Memory B cell (primary cell): Measurements from ENCODE around the gene TULP4.
"Not testable (repeated sequence)": the region's sequence is repeated elsewhere in the genome, so short reads cannot be mapped to it uniquely, and the experiment has no call there.

ENCODE experiments used
- ATAC-seq: fragments of 150-1000 bp; cut with Tn5 transposase; 2 replicates; pipeline ENCODE4 v1.10.0; 2021; ENCODE audit warnings: low read depth, mild to moderate bottlenecking, moderate library complexity
- DNase-seq, 2 donors: peaks; one replicate each; pipeline ENCODE4 v3.0.0; 2022; ENCODE audit warnings: low spot score in 2 of 2
- H3K27ac Mint-ChIP-seq: one replicate; pipeline ENCODE4 v1.8.0; 2022; ENCODE audit warnings: mild to moderate bottlenecking, moderate library complexity, mixed read lengths
- H3K27me3 Mint-ChIP-seq: one replicate; pipeline ENCODE4 v1.8.0; 2022; ENCODE audit warnings: mixed read lengths
- H3K36me3 Mint-ChIP-seq: one replicate; pipeline ENCODE4 v1.8.0; 2022; ENCODE audit warnings: mild to moderate bottlenecking, mixed read lengths
- H3K4me1 Mint-ChIP-seq: one replicate; pipeline ENCODE4 v1.8.0; 2022; ENCODE audit warnings: mixed read lengths
- H3K4me3 Mint-ChIP-seq: one replicate; pipeline ENCODE4 v1.8.0; 2022; ENCODE audit warnings: mild to moderate bottlenecking, moderate library complexity, mixed read lengths
- H3K9me3 Mint-ChIP-seq: one replicate; pipeline ENCODE4 v1.8.0; 2022; ENCODE audit warnings: mixed read lengths

Gene TULP4

DNA sequence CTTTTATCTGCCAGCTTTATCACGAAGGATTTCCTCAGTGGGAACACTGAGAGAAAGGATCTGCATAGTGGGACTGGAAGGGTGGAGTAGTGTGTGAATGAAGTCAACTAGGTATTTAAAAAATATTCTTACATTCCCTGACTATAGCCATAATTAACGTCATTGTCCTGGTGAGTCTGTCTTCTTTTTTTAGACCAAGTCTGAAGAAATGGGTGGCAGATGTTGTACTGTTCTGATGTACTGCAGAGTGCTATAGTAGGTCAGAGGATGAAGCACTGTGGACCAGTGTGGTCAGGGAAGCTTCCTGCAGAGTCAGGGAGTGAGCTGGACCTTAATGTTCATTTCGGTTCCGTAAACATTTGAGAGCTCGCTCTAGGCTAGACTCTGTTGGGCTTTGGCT is 11.9 kb downstream of the TULP4 start:
- H3K9me3 Mint-ChIP-seq: no peaks in the 10 kb centered on the region
- DNase-seq (no peak), ATAC-seq (no peak)
- no peak overlapping the region for H3K4me3 Mint-ChIP-seq
- H3K27ac Mint-ChIP-seq: peak overlapping the region; percentile 46
- H3K27me3 Mint-ChIP-seq: no peaks in the 10 kb centered on the region
- H3K36me3 Mint-ChIP-seq: peaks cover 11% of the 10 kb centered on the region
- peaks cover 60% of the 10 kb centered on the region for H3K4me1 Mint-ChIP-seq

DNA sequence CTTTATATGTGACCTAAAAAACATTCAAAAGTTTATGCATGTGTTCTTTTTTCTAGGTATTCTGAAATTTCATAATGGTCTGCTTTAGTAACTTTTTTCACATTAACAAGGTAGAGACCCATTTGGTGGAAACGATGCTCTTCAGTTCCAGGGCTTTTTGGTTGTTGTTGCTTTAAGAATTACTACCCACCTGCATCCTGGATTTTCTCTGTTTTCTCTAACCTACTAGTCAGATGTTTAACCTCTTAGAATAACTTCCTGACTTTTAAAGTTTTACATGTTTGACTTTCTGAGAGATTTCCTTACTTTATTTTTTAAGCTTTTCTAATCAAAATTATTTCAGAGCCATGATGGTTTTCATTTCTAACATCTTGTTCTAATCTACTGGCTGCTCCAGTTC is 14.9 kb downstream of the TULP4 start:
- Mint-ChIP-seq H3K27ac (peak overlapping the region; percentile 80), H3K27me3 (no peaks in the 10 kb centered on the region), H3K9me3 (no peaks in the 10 kb centered on the region), H3K36me3 (peaks cover 10% of the 10 kb centered on the region), H3K4me3 (no peak overlapping the region), H3K4me1 (peaks cover 61% of the 10 kb centered on the region)
- DNase-seq (no peak), ATAC-seq (no peak)

DNA sequence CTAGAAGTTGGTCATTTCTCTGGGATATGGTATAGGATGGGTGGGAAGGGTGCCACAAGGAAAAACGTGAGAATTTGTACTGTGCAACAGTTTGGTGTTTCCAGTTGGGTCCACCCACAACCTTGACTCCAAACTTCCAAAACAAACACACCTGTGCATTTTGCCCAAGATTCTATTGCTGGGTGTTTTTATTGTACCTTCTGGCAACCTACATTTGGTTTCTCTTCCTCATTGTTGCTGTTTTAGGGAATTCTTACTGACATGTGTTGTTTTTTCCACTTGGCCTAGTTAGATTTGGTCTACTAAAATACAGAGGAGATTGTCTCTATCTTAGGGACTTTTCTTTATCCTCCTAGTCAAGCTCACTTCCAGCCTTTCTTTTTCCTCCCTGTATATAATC is 16.7 kb downstream of the TULP4 start:
- Mint-ChIP-seq H3K4me1 (peaks cover 49% of the 10 kb centered on the region), H3K27me3 (no peaks in the 10 kb centered on the region), H3K36me3 (peaks cover 13% of the 10 kb centered on the region), H3K4me3 (no peak overlapping the region), H3K9me3 (no peaks in the 10 kb centered on the region), H3K27ac (peak overlapping the region; percentile 73)
- DNase-seq (no peak), ATAC-seq (no peak)

DNA sequence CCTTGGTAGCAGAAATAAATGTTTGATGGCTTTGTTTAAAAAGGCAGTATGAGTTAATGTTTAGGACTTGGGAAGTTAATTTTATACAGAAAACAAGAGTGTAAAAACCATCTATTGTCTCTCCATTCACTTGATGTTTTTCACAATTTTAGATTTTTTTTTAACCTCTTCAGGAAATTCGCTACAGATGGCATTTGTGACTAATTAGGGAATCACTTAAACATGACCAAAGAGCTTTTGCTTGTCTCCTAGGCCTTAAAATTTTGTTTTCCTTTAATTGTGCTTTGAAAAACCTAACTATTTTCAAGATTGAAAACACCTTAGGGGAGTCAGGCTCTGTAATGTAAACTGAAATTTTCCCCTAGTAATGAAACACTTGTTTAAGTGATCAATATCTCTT is 17.3 kb downstream of the TULP4 start:
- Mint-ChIP-seq H3K36me3 (peaks cover 14% of the 10 kb centered on the region), H3K27ac (peak overlapping the region; percentile 73), H3K27me3 (no peaks in the 10 kb centered on the region), H3K9me3 (no peaks in the 10 kb centered on the region), H3K4me1 (peaks cover 43% of the 10 kb centered on the region), H3K4me3 (no peak overlapping the region)
- ATAC-seq (no peak), DNase-seq (no peak)

DNA sequence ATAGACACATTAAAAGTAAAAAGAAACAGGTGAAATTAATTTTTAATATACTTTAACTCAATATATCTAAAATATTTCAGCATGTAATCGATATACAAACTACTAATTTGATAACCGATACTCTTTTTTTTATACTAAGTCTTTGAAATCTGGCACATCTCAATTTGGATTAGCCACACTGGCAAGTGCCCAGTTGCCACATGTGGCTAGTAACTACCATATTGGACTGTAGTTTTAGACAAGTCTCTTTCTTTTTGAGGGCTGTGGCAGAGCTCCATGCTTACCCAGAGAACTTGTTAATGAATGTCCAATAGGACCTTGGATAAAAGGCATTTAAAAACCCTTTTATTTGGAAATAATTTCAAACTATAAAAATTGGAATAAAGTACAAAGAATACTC is 17.8 kb downstream of the TULP4 start:
- no peak for DNase-seq
- H3K9me3 Mint-ChIP-seq: no peaks in the 10 kb centered on the region

DNA sequence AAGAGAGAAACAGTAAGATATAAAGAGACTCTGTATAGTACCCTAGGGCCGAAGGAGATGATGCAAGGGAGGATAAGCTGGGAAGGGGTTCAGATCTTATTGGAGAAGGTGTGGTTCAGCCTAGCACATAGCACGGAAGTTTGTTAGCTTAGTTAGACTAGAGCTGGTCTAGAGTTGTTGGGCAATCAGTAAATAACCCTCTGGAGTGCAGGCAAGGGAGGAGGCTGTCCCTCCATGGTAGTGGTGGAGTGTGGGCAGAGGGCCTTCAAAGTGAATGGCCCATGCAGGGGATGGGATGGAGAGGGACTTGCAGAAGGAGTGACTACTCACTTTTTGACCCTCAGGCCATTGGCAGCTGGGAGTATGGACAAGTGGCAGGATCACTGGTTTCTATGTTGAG is 20.0 kb downstream of the TULP4 start:
- Mint-ChIP-seq H3K4me3 (no peak overlapping the region), H3K36me3 (peaks cover 16% of the 10 kb centered on the region), H3K4me1 (peaks cover 33% of the 10 kb centered on the region), H3K27me3 (no peaks in the 10 kb centered on the region), H3K9me3 (no peaks in the 10 kb centered on the region), H3K27ac (no peak overlapping the region)
- no peak for DNase-seq
- no peak for ATAC-seq

More for the DNA sequence above, 17.8 kb downstream of the TULP4 start:
- Mint-ChIP-seq H3K27ac (no peak overlapping the region), H3K36me3 (peaks cover 14% of the 10 kb centered on the region), H3K4me1 (peaks cover 40% of the 10 kb centered on the region), H3K27me3 (no peaks in the 10 kb centered on the region), H3K4me3 (no peak overlapping the region)
- no peak for ATAC-seq

DNA sequence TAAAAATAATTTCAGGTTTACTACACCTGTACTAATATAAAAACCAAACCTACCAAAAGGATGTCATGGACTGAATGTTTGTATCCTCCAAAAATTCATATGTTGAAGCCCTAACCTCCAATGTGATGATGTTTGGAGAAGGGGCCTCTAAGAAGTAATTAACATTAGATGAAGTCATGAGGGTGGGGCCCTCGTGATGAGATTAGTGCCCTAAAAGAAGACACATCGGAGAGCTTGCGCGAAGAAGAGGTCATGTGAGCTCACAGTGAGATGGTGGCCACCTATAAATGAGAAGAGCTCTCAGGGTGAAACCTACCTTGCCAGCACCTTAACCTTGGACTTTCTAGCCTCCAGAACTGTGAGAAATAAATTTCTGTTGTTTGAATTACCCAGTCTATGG is 20.8 kb downstream of the TULP4 start:
- no peak overlapping the region for H3K27ac Mint-ChIP-seq
- H3K4me1 Mint-ChIP-seq: peaks cover 25% of the 10 kb centered on the region
- DNase-seq: no peak
- H3K4me3 Mint-ChIP-seq: no peak overlapping the region
- no peak for ATAC-seq
- no peaks in the 10 kb centered on the region for H3K27me3 Mint-ChIP-seq
- H3K36me3 Mint-ChIP-seq: peaks cover 16% of the 10 kb centered on the region
- H3K9me3 Mint-ChIP-seq: no peaks in the 10 kb centered on the region

DNA sequence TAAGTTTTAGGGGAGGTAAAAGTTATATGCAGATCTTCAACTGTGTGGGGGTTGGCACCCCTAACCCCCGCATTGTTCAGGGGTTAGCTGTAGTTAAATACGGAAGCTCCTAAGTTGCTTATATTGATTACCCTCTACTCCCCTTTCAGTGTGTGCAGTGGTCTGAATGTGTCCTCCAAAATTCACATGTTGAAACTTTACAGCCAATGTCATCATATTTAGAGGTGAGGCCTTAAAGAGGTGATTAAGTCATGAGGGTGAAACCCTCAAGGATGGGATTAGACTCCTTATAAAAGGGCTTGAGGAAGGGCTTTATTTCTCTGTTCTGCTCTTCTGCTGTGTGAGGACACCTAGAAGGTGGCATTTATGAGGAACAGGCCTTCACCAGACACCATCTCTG is 22.3 kb downstream of the TULP4 start:
- DNase-seq (no peak), ATAC-seq (no peak)
- no peaks in the 10 kb centered on the region for H3K27me3 Mint-ChIP-seq
- H3K4me3 Mint-ChIP-seq: no peak overlapping the region
- H3K36me3 Mint-ChIP-seq: peaks cover 23% of the 10 kb centered on the region
- H3K27ac Mint-ChIP-seq: no peak overlapping the region
- peaks cover 11% of the 10 kb centered on the region for H3K4me1 Mint-ChIP-seq
- H3K9me3 Mint-ChIP-seq: no peaks in the 10 kb centered on the region

GRCh38 chr6:158337332-158337731 is 25.1 kb downstream of the TULP4 start:
- DNase-seq: no peak
- H3K4me1 Mint-ChIP-seq: peaks cover 10% of the 10 kb centered on the region
- ATAC-seq: no peak
- H3K4me3 Mint-ChIP-seq: no peak overlapping the region
- peaks cover 14% of the 10 kb centered on the region for H3K36me3 Mint-ChIP-seq
- no peaks in the 10 kb centered on the region for H3K27me3 Mint-ChIP-seq
- no peak overlapping the region for H3K27ac Mint-ChIP-seq
- no peaks in the 10 kb centered on the region for H3K9me3 Mint-ChIP-seq

DNA sequence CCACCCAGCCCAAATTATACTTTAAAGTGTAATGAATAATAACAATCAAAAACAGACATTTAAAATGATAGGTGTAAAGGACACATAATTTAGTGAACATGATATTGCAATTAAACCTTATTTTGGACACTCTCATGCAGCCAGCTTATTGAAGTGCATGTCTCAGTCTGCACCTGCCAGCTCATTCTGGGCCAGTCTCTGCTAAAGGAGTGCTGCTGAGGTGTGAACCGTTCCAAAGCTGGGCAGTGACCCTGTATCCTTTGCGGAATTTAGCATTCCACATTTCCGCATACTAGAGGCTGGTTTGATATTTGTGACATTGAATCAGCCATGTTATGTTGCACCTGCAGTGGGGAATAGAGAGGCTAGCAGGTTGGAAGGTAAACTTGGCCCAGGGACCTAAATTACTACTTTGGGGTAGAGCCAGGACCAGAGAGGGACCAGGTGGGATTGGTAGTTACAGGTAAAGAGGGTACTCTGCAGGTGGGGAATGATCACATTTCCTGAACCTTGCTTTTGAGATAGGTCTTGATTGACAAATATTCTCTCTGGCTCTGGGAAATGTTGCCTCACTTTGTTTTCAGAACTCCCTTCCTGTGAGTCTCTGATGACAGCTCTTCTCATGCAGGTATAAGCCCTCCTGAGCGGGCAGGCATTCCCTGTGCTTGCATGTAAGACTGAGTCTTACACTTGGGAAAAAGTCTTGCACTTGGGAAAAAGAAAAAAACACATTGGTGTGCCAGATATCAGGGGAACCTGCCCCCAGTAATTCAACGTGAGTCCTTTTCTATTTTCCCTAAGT is 26.2 kb downstream of the TULP4 start:
- H3K4me3 Mint-ChIP-seq: no peak overlapping the region
- ATAC-seq (no peak), DNase-seq (no peak)
- no peaks in the 10 kb centered on the region for H3K9me3 Mint-ChIP-seq
- H3K36me3 Mint-ChIP-seq: peaks cover 16% of the 10 kb centered on the region
- no peaks in the 10 kb centered on the region for H3K27me3 Mint-ChIP-seq
- no peak overlapping the region for H3K27ac Mint-ChIP-seq
- H3K4me1 Mint-ChIP-seq: peaks cover 13% of the 10 kb centered on the region

DNA sequence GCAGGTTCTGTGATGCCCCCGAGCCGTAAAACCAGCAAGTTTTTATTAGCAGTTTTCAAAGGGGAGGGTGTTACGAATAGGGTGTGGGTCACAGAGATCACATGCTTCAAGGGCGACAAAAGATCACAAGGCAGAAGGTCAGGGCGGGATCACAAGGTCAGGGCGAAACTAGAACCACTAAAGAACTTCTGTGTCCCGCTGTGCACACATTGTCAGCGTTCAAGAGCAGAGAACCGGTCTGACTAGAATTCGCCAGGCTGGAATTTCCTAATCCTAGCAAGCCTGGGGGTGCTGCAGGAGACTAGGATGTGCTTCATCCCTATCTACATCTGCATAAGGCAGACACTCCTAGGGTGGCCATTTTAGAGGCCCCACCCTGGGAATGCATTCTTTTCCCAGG is 26.9 kb downstream of the TULP4 start:
- DNase-seq, ATAC-seq, H3K9me3 Mint-ChIP-seq, H3K27ac Mint-ChIP-seq, H3K4me3 Mint-ChIP-seq, H3K27me3 Mint-ChIP-seq: not testable (repeated sequence)
- Mint-ChIP-seq H3K36me3 (peaks cover 14% of the 10 kb centered on the region), H3K4me1 (peaks cover 17% of the 10 kb centered on the region)

DNA sequence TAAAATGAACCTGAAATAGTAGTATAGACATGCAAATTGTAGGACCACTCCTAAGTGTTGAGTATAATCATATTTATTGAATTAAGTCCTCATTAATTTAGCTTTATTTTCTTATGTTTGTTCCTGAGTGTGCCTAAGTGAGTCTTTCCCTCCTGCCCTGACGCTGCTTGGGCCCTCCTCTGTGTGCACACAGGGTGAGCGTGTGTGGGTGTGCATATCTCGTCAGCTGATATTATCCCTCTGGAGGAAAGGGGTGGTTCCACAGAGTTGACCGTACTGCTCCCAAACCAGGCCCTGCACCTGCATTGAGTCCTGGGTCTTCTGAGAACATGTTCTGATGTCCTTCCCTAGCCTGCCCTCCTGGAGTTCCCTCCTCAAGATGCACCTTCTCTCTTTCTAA is 28.0 kb downstream of the TULP4 start:
- H3K4me3 Mint-ChIP-seq: no peak overlapping the region
- H3K4me1 Mint-ChIP-seq: peaks cover 19% of the 10 kb centered on the region
- no peak for DNase-seq
- H3K36me3 Mint-ChIP-seq: peaks cover 21% of the 10 kb centered on the region
- H3K27me3 Mint-ChIP-seq: no peaks in the 10 kb centered on the region
- H3K27ac Mint-ChIP-seq: no peak overlapping the region
- ATAC-seq: no peak
- peaks cover 2% of the 10 kb centered on the region for H3K9me3 Mint-ChIP-seq

DNA sequence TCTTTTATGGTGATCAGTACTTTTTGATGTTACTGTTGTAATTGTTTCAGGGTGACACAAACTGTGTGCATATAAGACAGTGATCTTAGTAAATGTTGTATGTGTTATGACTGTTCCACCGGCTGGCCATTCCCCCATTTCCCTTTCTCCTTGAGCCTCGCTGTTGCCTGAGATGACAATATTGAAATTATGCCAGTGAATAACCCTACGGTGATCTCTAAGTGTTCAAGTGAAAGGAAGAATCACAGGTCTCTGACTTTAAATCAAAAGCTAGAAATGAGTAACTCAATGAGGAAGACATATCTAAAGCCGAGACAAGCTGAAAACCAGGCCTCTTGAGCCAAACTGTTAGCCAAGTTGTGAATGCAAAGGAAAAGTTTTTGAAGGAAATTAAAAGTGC is 32.3 kb downstream of the TULP4 start:
- DNase-seq (no peak), ATAC-seq (no peak)
- H3K36me3 Mint-ChIP-seq: peaks cover 25% of the 10 kb centered on the region
- no peak overlapping the region for H3K27ac Mint-ChIP-seq
- H3K4me3 Mint-ChIP-seq: no peak overlapping the region
- no peaks in the 10 kb centered on the region for H3K27me3 Mint-ChIP-seq
- peaks cover 4% of the 10 kb centered on the region for H3K9me3 Mint-ChIP-seq
- peaks cover 16% of the 10 kb centered on the region for H3K4me1 Mint-ChIP-seq

GRCh38 chr6:158345444-158345843 is 33.2 kb downstream of the TULP4 start:
- H3K9me3 Mint-ChIP-seq, H3K27ac Mint-ChIP-seq, ATAC-seq, H3K4me3 Mint-ChIP-seq, DNase-seq, H3K27me3 Mint-ChIP-seq: not testable (repeated sequence)
- H3K36me3 Mint-ChIP-seq: peaks cover 25% of the 10 kb centered on the region
- H3K4me1 Mint-ChIP-seq: peaks cover 16% of the 10 kb centered on the region

DNA sequence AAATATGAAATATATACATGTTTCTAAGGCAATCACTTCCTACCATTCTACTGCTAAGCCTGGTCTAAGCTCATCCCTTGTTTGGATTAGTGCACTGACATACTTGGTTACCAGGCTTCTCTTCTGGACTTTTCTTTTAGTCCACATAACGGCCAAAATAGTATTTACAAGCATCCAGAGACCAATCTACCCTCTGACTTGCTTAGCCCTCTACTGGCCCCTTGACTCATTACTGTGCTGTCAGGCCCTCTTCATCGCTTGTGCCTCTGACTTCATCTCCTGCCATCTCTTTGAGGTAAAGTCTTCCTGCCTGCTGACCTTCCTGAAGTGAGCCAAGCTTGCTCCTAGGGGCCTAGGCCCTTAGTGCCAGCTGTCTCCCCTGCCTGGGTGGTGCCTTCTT is 35.1 kb downstream of the TULP4 start:
- no peak for ATAC-seq
- DNase-seq: no peak
- H3K9me3 Mint-ChIP-seq: peaks cover 4% of the 10 kb centered on the region
- H3K4me3 Mint-ChIP-seq: no peak overlapping the region
- no peaks in the 10 kb centered on the region for H3K27me3 Mint-ChIP-seq
- peaks cover 25% of the 10 kb centered on the region for H3K36me3 Mint-ChIP-seq
- H3K4me1 Mint-ChIP-seq: peaks cover 11% of the 10 kb centered on the region
- no peak overlapping the region for H3K27ac Mint-ChIP-seq
